GM12891 (cell line): Measurements from ENCODE around the gene RGS10.

ENCODE experiments used
- DNase-seq: peaks from one replicate; pipeline ENCODE4 v3.0.0; 2011; ENCODE audit warnings: low spot score; ENCODE audit not compliant: insufficient read length
- FAIRE-seq: peaks from 2 replicates; lab custom pipeline; 2011; peaks lifted over from hg19 to GRCh38; lab: Jason Lieb, UNC
- PAX5 ChIP-seq: IDR thresholded peaks from 2 replicates; pipeline ENCODE4 v1.6.1; 2011; ENCODE audit warnings: low read length, moderate library complexity, mild to moderate bottlenecking; ENCODE audit not compliant: insufficient read depth, severe bottlenecking
- POLR2A ChIP-seq: IDR thresholded peaks from 2 replicates; pipeline ENCODE4 v1.6.1; 2011; ENCODE audit warnings: low read depth, low read length, control low read depth
- POLR2AphosphoS5 ChIP-seq: IDR thresholded peaks from 2 replicates; pipeline ENCODE4 v1.6.1; 2011; ENCODE audit warnings: low read depth, low read length, control low read depth
- POU2F2 ChIP-seq: IDR thresholded peaks from 2 replicates; pipeline ENCODE4 v1.6.1; 2011; ENCODE audit warnings: low read depth, mild to moderate bottlenecking, control low read depth, low read length, moderate library complexity
- SPI1 ChIP-seq: IDR thresholded peaks from 2 replicates; pipeline ENCODE4 v1.6.1; 2011; ENCODE audit warnings: low read depth, low read length, control low read depth
- TAF1 ChIP-seq: IDR thresholded peaks from 2 replicates; pipeline ENCODE4 v1.6.1; 2011; ENCODE audit warnings: low read depth, low read length, control low read depth

RGS10 gene

GRCh38 chr10:119455609-119456434 is 86.7 kb downstream of the RGS10 start:
- FAIRE-seq (peak; percentile 74), DNase-seq (peak; percentile 46)
- TF ChIP-seq SPI1 (no peak), POLR2A (no peak), POU2F2 (no peak), TAF1 (no peak), POLR2AphosphoS5 (no peak), PAX5 (no peak)

- FAIRE-seq (no peak), DNase-seq (no peak)
- TF ChIP-seq POLR2AphosphoS5 (no peak), POLR2A (no peak), SPI1 (no peak), POU2F2 (no peak), TAF1 (no peak), PAX5 (no peak)
Observed at GRCh38 chr10:119454990-119455389, 87.5 kb downstream of the RGS10 start.

- FAIRE-seq (no peak), DNase-seq (no peak)
- TF ChIP-seq POLR2AphosphoS5 (no peak), TAF1 (no peak), POU2F2 (no peak), POLR2A (no peak), SPI1 (no peak), PAX5 (no peak)
Observed at GRCh38 chr10:119454316-119454715, 88.2 kb downstream of the RGS10 start.

GRCh38 chr10:119453313-119453712 is 89.2 kb downstream of the RGS10 start:
- DNase-seq (no peak), FAIRE-seq (no peak)
- TF ChIP-seq PAX5 = no peak
- TF ChIP-seq POLR2A = no peak
- TF ChIP-seq TAF1 = no peak
- no peak for TF ChIP-seq POLR2AphosphoS5
- no peak for TF ChIP-seq POU2F2
- no peak for TF ChIP-seq SPI1

- no peak for FAIRE-seq
- DNase-seq = no peak
- no peak for TF ChIP-seq POU2F2
- TF ChIP-seq POLR2A = no peak
- TF ChIP-seq PAX5 = no peak
- TF ChIP-seq TAF1 = no peak
- TF ChIP-seq SPI1 = no peak
- no peak for TF ChIP-seq POLR2AphosphoS5
Observed at GRCh38 chr10:119452396-119452795, 90.1 kb downstream of the RGS10 start.

GRCh38 chr10:119451300-119451896 is 91.1 kb downstream of the RGS10 start:
- FAIRE-seq = no peak
- DNase-seq = no peak
- TF ChIP-seq SPI1 (no peak), POU2F2 (no peak), POLR2AphosphoS5 (no peak), PAX5 (no peak), POLR2A (no peak), TAF1 (no peak)

GRCh38 chr10:119450606-119451299 is 91.8 kb downstream of the RGS10 start:
- no peak for TF ChIP-seq SPI1
- DNase-seq (no peak), FAIRE-seq (no peak)
